Stimulated activated naive CD4-positive, alpha-beta T cell treated with Interleukin-2 at 50 U/mL for 16 hours (primary cell): Measurements from ENCODE around the gene GDPD5.

Experiments
- DNase-seq: peaks from one replicate; lab custom pipeline; 2025; lab: John Stamatoyannopoulos, UW

GDPD5 gene

GRCh38 chr11:75536786-75537641 lies 11.3 kb upstream of the GDPD5 start:
- peak; percentile 56 for DNase-seq

- no peak for DNase-seq
Measured at GRCh38 chr11:75535071-75535470, 9.3 kb upstream of the GDPD5 start.

GRCh38 chr11:75534259-75535069 lies 8.7 kb upstream of the GDPD5 start:
- no peak for DNase-seq

GRCh38 chr11:75533896-75534258 lies 8.1 kb upstream of the GDPD5 start:
- DNase-seq, result no peak

GRCh38 chr11:75532200-75533048 lies 6.7 kb upstream of the GDPD5 start:
- DNase-seq, result peak; percentile 68

GRCh38 chr11:75531325-75531724 lies 5.6 kb upstream of the GDPD5 start:
- DNase-seq, result no peak

GRCh38 chr11:75530577-75530976 lies 4.8 kb upstream of the GDPD5 start:
- DNase-seq, result no peak

GRCh38 chr11:75527938-75528735 lies 2.4 kb upstream of the GDPD5 start:
- no peak for DNase-seq

- DNase-seq, result no peak
Measured at GRCh38 chr11:75527130-75527529, 1.4 kb upstream of the GDPD5 start.

- no peak for DNase-seq
Measured at GRCh38 chr11:75526192-75526541, 426 bp upstream of the GDPD5 start.

- peak; percentile 19 for DNase-seq
Measured at GRCh38 chr11:75524665-75525432, 892 bp downstream of the GDPD5 start.

GRCh38 chr11:75523811-75524664 lies 1.7 kb downstream of the GDPD5 start:
- no peak for DNase-seq

- no peak for DNase-seq
Measured at GRCh38 chr11:75523189-75523588, 2.6 kb downstream of the GDPD5 start.

GRCh38 chr11:75522286-75523044 lies 3.3 kb downstream of the GDPD5 start:
- no peak for DNase-seq

- DNase-seq, result no peak
Measured at GRCh38 chr11:75520688-75521087, 5.1 kb downstream of the GDPD5 start.

- DNase-seq, result no peak
Measured at GRCh38 chr11:75518771-75519653, 6.7 kb downstream of the GDPD5 start.

GRCh38 chr11:75518204-75518549 lies 7.6 kb downstream of the GDPD5 start:
- no peak for DNase-seq

GRCh38 chr11:75516886-75517285 lies 8.9 kb downstream of the GDPD5 start:
- DNase-seq, result no peak
